Midbrain (tissue), 1 donor: ENCODE measurements around the gene LRRC14B.

Experiments
- DNase-seq: peaks from one replicate; lab custom pipeline; 2025; lab: John Stamatoyannopoulos, UW

The LRRC14B gene

GRCh38 chr5:191036-191948, at the start of gene LRRC14B:
Gene LRRC14B, plus strand, starts transcription at chr5:191495. Its CDS starts 44 bp downstream, at chr5:191539.
- DNase-seq = peak; percentile 56

GRCh38 chr5:141761-142160, 49.5 kb upstream of the LRRC14B start:
- no peak for DNase-seq

GRCh38 chr5:142246-142810, 49.0 kb upstream of the LRRC14B start:
- DNase-seq = no peak

GRCh38 chr5:143041-143440, 48.3 kb upstream of the LRRC14B start:
- DNase-seq = no peak

GRCh38 chr5:144941-145340, 46.4 kb upstream of the LRRC14B start:
- no peak for DNase-seq

- no peak for DNase-seq
Measured at GRCh38 chr5:145585-146323, 45.5 kb upstream of the LRRC14B start.

- no peak for DNase-seq
Measured at GRCh38 chr5:147751-148150, 43.5 kb upstream of the LRRC14B start.

- no peak for DNase-seq
Measured at GRCh38 chr5:149745-150485, 41.4 kb upstream of the LRRC14B start.

GRCh38 chr5:150746-151145, 40.5 kb upstream of the LRRC14B start:
- DNase-seq = no peak

- DNase-seq = no peak
Measured at GRCh38 chr5:152077-152476, 39.2 kb upstream of the LRRC14B start.

- DNase-seq = no peak
Measured at GRCh38 chr5:153256-153655, 38.0 kb upstream of the LRRC14B start.

- no peak for DNase-seq
Measured at GRCh38 chr5:154236-154635, 37.1 kb upstream of the LRRC14B start.

GRCh38 chr5:154826-155225, 36.5 kb upstream of the LRRC14B start:
- DNase-seq = no peak

- DNase-seq = no peak
Measured at GRCh38 chr5:155651-156410, 35.5 kb upstream of the LRRC14B start.

GRCh38 chr5:156411-157072, 34.8 kb upstream of the LRRC14B start:
- DNase-seq = no peak

GRCh38 chr5:157126-157715, 34.1 kb upstream of the LRRC14B start:
- DNase-seq = no peak

GRCh38 chr5:157801-158200, 33.5 kb upstream of the LRRC14B start:
- DNase-seq = no peak

- no peak for DNase-seq
Measured at GRCh38 chr5:158807-159447, 32.4 kb upstream of the LRRC14B start.

- DNase-seq = no peak
Measured at GRCh38 chr5:159448-160172, 31.7 kb upstream of the LRRC14B start.
